ENCODE data around the gene PPP1R16B.
A peak's percentile ranks its signal among the peaks of the same experiment; 100 is the strongest.

PPP1R16B gene

DNA sequence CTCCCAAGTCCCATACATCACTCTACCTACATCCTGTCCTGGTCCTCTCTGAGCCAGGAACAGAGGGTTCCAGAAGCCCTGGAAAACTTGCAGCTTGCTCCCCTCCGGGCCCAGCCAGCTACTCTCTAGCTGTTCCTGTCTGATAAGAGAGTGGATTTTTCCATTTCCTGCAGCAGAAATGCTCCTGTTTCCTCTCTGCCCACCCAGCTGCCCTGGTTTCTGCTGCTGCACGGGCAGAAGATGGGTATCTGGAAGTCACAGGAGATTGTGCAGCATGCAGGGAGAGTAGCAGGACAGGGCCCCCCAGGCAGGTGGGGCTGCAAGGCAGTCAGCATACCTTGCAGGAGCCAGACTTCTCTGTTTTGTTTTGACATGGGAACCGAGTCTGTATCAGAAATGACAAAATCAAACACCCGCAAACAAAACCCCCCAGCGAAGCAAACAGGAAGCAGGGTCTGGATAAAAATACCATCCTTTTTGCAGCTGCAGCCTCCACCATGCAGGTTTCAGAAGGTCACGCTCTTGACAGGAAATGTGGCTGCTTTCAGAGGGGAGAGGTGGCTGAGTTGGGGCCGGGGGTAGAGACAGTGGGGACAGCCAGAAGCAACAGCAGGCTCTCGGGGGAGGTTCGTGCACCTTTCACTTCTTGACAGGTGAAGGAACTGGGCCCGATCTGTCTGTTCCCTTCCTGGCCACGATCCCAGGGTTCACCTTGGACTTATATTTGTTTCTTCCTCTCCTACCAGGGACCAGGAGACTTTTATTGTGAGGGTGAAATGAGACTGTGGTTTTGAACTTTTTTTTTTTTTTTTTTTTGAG, 69.9 kb downstream of the PPP1R16B start:
- Histone ChIP-seq H3K9me3 (no peaks in the 10 kb centered on the region), H3K36me3 (no peaks in the 10 kb centered on the region), H3K4me3 (ENCODE audit: low read depth, low read length) (peak overlapping the region; percentile 23), H3K27me3 (no peaks in the 10 kb centered on the region), H3K4me1 (peaks cover 62% of the 10 kb centered on the region)
- DNase-seq: peak; percentile 90
- TF ChIP-seq, protein P1, sequence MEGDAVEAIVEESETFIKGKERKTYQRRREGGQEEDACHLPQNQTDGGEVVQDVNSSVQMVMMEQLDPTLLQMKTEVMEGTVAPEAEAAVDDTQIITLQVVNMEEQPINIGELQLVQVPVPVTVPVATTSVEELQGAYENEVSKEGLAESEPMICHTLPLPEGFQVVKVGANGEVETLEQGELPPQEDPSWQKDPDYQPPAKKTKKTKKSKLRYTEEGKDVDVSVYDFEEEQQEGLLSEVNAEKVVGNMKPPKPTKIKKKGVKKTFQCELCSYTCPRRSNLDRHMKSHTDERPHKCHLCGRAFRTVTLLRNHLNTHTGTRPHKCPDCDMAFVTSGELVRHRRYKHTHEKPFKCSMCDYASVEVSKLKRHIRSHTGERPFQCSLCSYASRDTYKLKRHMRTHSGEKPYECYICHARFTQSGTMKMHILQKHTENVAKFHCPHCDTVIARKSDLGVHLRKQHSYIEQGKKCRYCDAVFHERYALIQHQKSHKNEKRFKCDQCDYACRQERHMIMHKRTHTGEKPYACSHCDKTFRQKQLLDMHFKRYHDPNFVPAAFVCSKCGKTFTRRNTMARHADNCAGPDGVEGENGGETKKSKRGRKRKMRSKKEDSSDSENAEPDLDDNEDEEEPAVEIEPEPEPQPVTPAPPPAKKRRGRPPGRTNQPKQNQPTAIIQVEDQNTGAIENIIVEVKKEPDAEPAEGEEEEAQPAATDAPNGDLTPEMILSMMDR (IDR thresholded peaks at IDR 0.05; ENCODE audit: low read depth, low read length): no peak

DNA sequence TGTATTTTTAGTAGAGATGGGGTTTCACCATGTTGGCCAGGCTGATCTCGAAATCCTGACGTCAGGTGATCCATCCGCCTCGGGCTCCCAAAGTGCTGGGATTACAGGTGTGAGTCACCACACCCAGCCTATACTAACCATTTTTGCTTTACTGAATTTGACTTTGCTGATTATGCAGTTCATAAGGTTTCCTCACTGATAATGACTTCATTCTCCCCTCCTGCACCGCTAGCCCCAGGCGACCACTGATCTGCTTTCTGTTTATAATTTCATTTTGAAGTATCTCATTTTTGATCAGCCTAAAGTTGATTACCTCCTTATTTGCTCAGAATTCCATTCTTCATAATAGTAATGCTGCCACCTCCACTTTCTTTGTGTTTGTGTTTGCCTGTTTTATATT, 72.0 kb downstream of the PPP1R16B start:
- Histone ChIP-seq H3K4me3 (ENCODE audit: low read depth, low read length) (peak overlapping the region; percentile 22; the same call in 1 of the 2 replicates), H3K36me3 (no peaks in the 10 kb centered on the region), H3K27me3 (no peaks in the 10 kb centered on the region), H3K9me3 (no peaks in the 10 kb centered on the region), H3K4me1 (peaks cover 75% of the 10 kb centered on the region)
- TF ChIP-seq, protein P1 (IDR thresholded peaks at IDR 0.05; ENCODE audit: low read depth, low read length): no peak
- peak; percentile 72 for DNase-seq

DNA sequence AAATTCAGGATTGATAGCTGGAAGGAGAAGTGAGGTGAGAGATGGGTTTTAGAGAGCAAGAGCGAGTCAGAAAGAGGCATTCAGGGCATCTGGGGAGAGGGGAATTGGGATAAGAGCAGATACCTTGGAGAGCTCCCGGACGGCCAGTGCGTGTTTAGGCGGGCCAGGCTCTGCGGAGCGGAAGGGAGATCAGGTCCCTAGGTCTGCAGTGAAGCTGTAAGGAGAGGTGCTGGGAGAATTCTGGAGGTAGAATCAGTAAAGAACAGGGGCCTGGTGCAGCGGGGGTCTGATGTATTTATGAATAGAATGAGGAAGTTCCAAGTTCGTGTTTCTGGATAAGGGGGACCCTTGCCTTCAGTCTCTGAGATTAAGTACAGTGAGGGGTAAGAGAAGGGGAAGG, 73.4 kb downstream of the PPP1R16B start:
- peaks cover 77% of the 10 kb centered on the region for H3K4me1 ChIP-seq
- no peaks in the 10 kb centered on the region for H3K36me3 ChIP-seq
- no peaks in the 10 kb centered on the region for H3K27me3 ChIP-seq
- no peaks in the 10 kb centered on the region for H3K9me3 ChIP-seq
- H3K4me3 ChIP-seq (ENCODE audit: low read depth, low read length): no peak overlapping the region
- TF ChIP-seq, protein P1 (IDR thresholded peaks at IDR 0.05; ENCODE audit: low read depth, low read length): no peak
- DNase-seq: no peak

DNA sequence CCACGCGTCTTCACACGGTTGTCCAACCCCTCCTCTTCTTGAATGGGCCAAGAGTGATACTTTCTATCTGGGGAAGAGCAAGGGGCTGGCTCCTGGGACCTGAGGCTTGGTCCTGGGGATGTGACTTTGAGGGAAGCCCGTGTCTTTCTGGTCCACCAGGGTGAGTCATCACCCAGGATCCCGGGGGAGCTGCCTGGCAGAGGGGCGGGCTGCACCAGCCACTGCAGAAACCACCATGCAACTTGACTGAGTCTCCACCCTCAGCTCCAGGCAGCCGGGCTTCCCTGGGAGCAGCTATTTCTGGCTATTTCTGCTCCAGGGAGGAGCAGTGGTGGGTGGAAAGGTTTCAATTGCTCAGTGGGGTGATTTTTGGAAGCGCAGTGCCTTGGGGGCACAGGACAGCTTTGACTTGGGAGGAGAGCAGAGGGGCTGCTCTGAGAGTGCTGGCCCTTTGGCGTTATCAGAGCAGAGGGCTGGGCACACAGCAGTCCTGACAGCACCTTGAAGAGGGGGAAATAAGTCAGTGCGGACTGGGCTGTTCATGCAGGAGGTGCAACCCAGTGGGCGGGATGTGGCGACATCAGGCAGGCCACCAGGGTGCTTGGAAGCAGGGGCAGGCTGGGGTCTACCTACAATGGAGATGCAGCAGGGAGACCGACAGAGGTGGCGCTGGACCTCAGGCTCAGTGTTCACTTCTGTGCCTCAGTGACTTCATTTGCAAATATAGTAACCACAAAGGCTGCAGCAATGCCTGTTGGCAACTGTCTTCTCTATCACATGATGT, 75.6 kb downstream of the PPP1R16B start:
- H3K36me3 ChIP-seq: no peaks in the 10 kb centered on the region
- TF ChIP-seq, protein P1 (IDR thresholded peaks at IDR 0.05; ENCODE audit: low read depth, low read length): peak; percentile 12; the same call in 1 of the 2 replicates
- no peaks in the 10 kb centered on the region for H3K9me3 ChIP-seq
- H3K27me3 ChIP-seq: no peaks in the 10 kb centered on the region
- peak; percentile 95 for DNase-seq
- H3K4me3 ChIP-seq (ENCODE audit: low read depth, low read length): peak overlapping the region; percentile 21; the same call in 1 of the 2 replicates
- H3K4me1 ChIP-seq: peaks cover 74% of the 10 kb centered on the region

DNA sequence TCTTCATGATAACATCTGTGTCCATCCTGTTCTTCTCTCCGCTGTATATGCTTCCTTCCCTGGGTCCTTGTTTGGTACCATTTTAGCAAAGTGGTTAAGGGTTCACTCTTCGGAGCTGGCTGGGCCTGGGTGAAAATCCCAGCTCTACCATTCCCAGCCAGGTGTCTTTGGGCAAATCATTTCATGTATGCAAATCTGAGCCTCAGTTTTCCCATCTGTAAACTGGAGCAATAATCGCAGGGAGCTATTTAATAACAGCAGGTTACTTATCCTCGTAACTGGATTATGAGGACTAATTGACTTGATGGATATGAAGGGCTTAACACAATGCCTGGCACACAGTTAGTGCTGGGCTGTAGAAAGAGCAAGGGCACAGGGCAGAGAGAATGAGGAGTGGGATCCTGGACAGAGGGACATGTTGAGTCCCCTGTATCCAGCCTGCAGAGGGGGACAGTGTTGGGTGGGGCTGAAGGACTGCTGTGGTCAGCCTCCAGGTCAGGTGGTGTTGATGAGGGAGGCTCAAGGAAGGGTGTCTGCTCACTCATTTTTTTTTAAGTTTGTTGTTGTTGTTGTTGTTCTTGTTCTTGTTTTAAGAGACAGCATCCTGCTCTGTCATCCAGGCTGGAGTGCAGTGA, 76.4 kb downstream of the PPP1R16B start:
- no peaks in the 10 kb centered on the region for H3K27me3 ChIP-seq
- H3K9me3 ChIP-seq: no peaks in the 10 kb centered on the region
- H3K36me3 ChIP-seq: no peaks in the 10 kb centered on the region
- H3K4me3 ChIP-seq (ENCODE audit: low read depth, low read length): no peak overlapping the region
- TF ChIP-seq, protein P1 (IDR thresholded peaks at IDR 0.05; ENCODE audit: low read depth, low read length): no peak
- no peak for DNase-seq
- H3K4me1 ChIP-seq: peaks cover 66% of the 10 kb centered on the region
